Measurements from ENCODE around the gene CALN1.
"Not testable (repeated sequence)": the region's sequence is repeated elsewhere in the genome, so short reads cannot be mapped to it uniquely, and the experiment has no call there.

CALN1 gene

GRCh38 chr7:71942115-71942514, 470.0 kb downstream of the CALN1 start:
- no peak for DNase-seq (ENCODE audit: low spot score)
- Histone ChIP-seq H3K27me3 (ENCODE audit: insufficient read depth, poor library complexity, severe bottlenecking) (no peaks in the 10 kb centered on the region), H3K4me3 (ENCODE audit: severe bottlenecking) (no peak overlapping the region), H3K36me3 (ENCODE audit: low read depth) (no peaks in the 10 kb centered on the region), H3K9me3 (ENCODE audit: severe bottlenecking) (no peaks in the 10 kb centered on the region), H3K27ac (ENCODE audit: poor library complexity, severe bottlenecking) (no peak overlapping the region), H3K4me1 (ENCODE audit: insufficient read depth, poor library complexity, severe bottlenecking) (no peaks in the 10 kb centered on the region)
- TF ChIP-seq, protein P1, sequence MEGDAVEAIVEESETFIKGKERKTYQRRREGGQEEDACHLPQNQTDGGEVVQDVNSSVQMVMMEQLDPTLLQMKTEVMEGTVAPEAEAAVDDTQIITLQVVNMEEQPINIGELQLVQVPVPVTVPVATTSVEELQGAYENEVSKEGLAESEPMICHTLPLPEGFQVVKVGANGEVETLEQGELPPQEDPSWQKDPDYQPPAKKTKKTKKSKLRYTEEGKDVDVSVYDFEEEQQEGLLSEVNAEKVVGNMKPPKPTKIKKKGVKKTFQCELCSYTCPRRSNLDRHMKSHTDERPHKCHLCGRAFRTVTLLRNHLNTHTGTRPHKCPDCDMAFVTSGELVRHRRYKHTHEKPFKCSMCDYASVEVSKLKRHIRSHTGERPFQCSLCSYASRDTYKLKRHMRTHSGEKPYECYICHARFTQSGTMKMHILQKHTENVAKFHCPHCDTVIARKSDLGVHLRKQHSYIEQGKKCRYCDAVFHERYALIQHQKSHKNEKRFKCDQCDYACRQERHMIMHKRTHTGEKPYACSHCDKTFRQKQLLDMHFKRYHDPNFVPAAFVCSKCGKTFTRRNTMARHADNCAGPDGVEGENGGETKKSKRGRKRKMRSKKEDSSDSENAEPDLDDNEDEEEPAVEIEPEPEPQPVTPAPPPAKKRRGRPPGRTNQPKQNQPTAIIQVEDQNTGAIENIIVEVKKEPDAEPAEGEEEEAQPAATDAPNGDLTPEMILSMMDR (IDR thresholded peaks at IDR 0.05; ENCODE audit: poor library complexity, severe bottlenecking) = no peak
- ATAC-seq (ENCODE audit: low read depth) = no peak

DNA sequence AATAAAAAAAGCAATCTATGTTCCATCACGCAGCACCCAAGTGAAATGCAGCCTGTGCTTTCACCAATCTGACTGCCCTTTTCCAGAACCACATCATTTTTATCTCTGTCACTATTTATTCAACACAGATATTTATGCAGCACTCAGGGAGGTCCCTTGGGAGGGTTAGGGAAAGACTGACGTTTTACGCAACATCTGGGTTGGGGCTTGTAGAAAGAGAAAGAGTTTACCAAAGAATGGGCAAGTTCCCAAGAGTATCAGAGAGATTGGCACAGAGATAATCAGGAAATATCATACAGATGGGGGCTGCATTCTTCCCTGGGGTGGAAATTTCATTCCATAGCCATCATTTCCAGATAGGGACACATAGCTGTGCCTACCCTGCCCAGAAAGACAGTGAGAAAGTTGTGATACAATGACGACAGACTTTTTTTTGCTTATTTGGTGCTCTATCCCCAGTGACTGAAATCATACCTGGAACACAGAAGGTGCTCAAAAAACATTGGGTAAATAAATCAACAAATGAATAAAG, 474.2 kb downstream of the CALN1 start:
- DNase-seq (ENCODE audit: low spot score) = no peak

DNA sequence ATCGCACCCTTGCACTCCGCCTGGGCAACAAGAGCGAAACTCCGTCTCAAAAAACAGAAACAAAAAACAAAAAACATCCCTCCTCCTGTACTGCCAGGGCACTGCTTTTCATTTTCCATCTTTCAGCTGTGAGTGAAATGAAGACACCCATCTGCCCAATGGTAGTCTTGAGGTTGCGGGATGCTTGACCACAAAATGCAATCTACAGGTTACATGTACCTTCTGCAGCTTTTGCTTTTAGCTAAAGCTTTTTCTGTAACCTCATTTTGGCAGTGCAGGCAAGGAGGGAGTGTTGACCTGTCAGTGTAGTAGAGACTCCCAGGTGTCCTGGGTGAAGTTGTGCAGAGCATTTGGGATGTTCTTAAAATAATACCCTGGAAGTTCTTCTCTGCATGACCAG, 476.5 kb downstream of the CALN1 start:
- H3K4me3 ChIP-seq (ENCODE audit: severe bottlenecking) = no peak overlapping the region
- H3K27ac ChIP-seq (ENCODE audit: poor library complexity, severe bottlenecking) = no peak overlapping the region
- no peaks in the 10 kb centered on the region for H3K4me1 ChIP-seq (ENCODE audit: insufficient read depth, poor library complexity, severe bottlenecking)
- TF ChIP-seq, protein P1 (IDR thresholded peaks at IDR 0.05; ENCODE audit: poor library complexity, severe bottlenecking) = no peak
- no peaks in the 10 kb centered on the region for H3K27me3 ChIP-seq (ENCODE audit: insufficient read depth, poor library complexity, severe bottlenecking)
- H3K36me3 ChIP-seq (ENCODE audit: low read depth) = no peaks in the 10 kb centered on the region
- DNase-seq (ENCODE audit: low spot score) (no peak), ATAC-seq (ENCODE audit: low read depth) (no peak)
- no peaks in the 10 kb centered on the region for H3K9me3 ChIP-seq (ENCODE audit: severe bottlenecking)

More for the DNA sequence above, 474.2 kb downstream of the CALN1 start:
- Histone ChIP-seq H3K27ac (ENCODE audit: poor library complexity, severe bottlenecking) (no peak overlapping the region), H3K36me3 (ENCODE audit: low read depth) (no peaks in the 10 kb centered on the region), H3K4me1 (ENCODE audit: insufficient read depth, poor library complexity, severe bottlenecking) (no peaks in the 10 kb centered on the region), H3K27me3 (ENCODE audit: insufficient read depth, poor library complexity, severe bottlenecking) (no peaks in the 10 kb centered on the region), H3K4me3 (ENCODE audit: severe bottlenecking) (no peak overlapping the region), H3K9me3 (ENCODE audit: severe bottlenecking) (no peaks in the 10 kb centered on the region)
- ATAC-seq (ENCODE audit: low read depth) = no peak
- TF ChIP-seq, protein P1 (IDR thresholded peaks at IDR 0.05; ENCODE audit: poor library complexity, severe bottlenecking) = no peak

- ATAC-seq (ENCODE audit: low read depth) (no peak), DNase-seq (ENCODE audit: low spot score) (no peak)
- H3K27me3 ChIP-seq (ENCODE audit: insufficient read depth, poor library complexity, severe bottlenecking) = no peaks in the 10 kb centered on the region
- TF ChIP-seq, protein P1 (IDR thresholded peaks at IDR 0.05; ENCODE audit: poor library complexity, severe bottlenecking) = no peak
- H3K4me1 ChIP-seq (ENCODE audit: insufficient read depth, poor library complexity, severe bottlenecking) = no peaks in the 10 kb centered on the region
- no peak overlapping the region for H3K27ac ChIP-seq (ENCODE audit: poor library complexity, severe bottlenecking)
- no peaks in the 10 kb centered on the region for H3K36me3 ChIP-seq (ENCODE audit: low read depth)
- no peaks in the 10 kb centered on the region for H3K9me3 ChIP-seq (ENCODE audit: severe bottlenecking)
- no peak overlapping the region for H3K4me3 ChIP-seq (ENCODE audit: severe bottlenecking)
These were observed 478.7 kb downstream of the CALN1 start for GRCh38 chr7:71933426-71933825.

DNA sequence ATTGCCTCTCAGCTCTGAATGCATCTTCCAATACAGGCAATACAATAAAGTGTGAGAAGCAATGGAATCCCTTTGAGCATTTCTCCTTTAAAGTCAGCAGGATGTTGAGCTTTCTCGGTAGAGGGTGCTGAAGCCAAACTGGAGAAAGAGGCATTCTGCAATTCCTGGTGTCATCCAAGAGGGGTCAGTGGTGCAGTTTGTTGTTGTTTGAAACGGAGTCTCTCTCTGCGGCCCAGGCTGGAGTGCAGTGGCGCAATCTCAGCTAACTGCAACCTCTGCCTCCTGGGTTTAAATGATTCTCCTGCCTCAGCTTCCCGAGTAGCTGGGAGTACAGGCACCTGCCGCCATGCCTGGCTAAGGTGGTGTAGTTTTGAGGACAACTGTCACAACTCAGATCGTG, 486.5 kb downstream of the CALN1 start:
- TF ChIP-seq, protein P1 (IDR thresholded peaks at IDR 0.05; ENCODE audit: poor library complexity, severe bottlenecking) = no peak
- no peak overlapping the region for H3K27ac ChIP-seq (ENCODE audit: poor library complexity, severe bottlenecking)
- H3K4me3 ChIP-seq (ENCODE audit: severe bottlenecking) = no peak overlapping the region
- ATAC-seq (ENCODE audit: low read depth) (no peak), DNase-seq (ENCODE audit: low spot score) (no peak)
- no peaks in the 10 kb centered on the region for H3K27me3 ChIP-seq (ENCODE audit: insufficient read depth, poor library complexity, severe bottlenecking)
- H3K9me3 ChIP-seq (ENCODE audit: severe bottlenecking) = no peaks in the 10 kb centered on the region
- H3K4me1 ChIP-seq (ENCODE audit: insufficient read depth, poor library complexity, severe bottlenecking) = no peaks in the 10 kb centered on the region
- H3K36me3 ChIP-seq (ENCODE audit: low read depth) = no peaks in the 10 kb centered on the region

GRCh38 chr7:71914204-71914603, 497.9 kb downstream of the CALN1 start:
- not testable (repeated sequence) for H3K9me3 ChIP-seq (ENCODE audit: severe bottlenecking); H3K36me3 ChIP-seq (ENCODE audit: low read depth); H3K27me3 ChIP-seq (ENCODE audit: insufficient read depth, poor library complexity, severe bottlenecking); ATAC-seq (ENCODE audit: low read depth); DNase-seq (ENCODE audit: low spot score); H3K4me3 ChIP-seq (ENCODE audit: severe bottlenecking); H3K4me1 ChIP-seq (ENCODE audit: insufficient read depth, poor library complexity, severe bottlenecking); H3K27ac ChIP-seq (ENCODE audit: poor library complexity, severe bottlenecking)

Measured in RWPE2 (cell line).